ENCODE data around the gene ADARB2. TPM values are rescaled to one million over a fixed set of nuclear protein-coding genes. Genes with fewer than 3 reads are reported as not detected.

Gene ADARB2
- total and polyA plus RNA-seq, 8 donors, result 0.41 to 0.92 (median 0.76) TPM

- peaks cover 0 to 14% of the 10 kb centered on the region in 2 donors for H3K27me3 ChIP-seq
These were observed 75.4 kb downstream of the ADARB2 start for GRCh38 chr10:1661859-1662437.

GRCh38 chr10:1661416-1661815 lies 75.9 kb downstream of the ADARB2 start:
- ATAC-seq, result no peak
- Histone ChIP-seq H3K4me3 (no peak overlapping the region), H3K36me3 (no peaks in the 10 kb centered on the region), H3K27ac (no peak overlapping the region), H3K9me3 (no peaks in the 10 kb centered on the region), H3K27me3 (peaks cover 0 to 14% of the 10 kb centered on the region in 2 donors), H3K4me1 (no peaks in the 10 kb centered on the region)
- TF ChIP-seq CTCF (IDR thresholded peaks at IDR 0.05), result no peak
- DNase-seq, result no peak
- intact Hi-C loops (cut with DNase I), result no loop called here

More at GRCh38 chr10:1661859-1662437, 75.4 kb downstream of the ADARB2 start:
- no peak for DNase-seq
- no peak for ATAC-seq
- H3K36me3 ChIP-seq, result no peaks in the 10 kb centered on the region
- H3K4me3 ChIP-seq, result no peak overlapping the region
- no peak for TF ChIP-seq CTCF (IDR thresholded peaks at IDR 0.05)
- no peak overlapping the region for H3K27ac ChIP-seq
- intact Hi-C loops (cut with DNase I), result no loop called here
- H3K9me3 ChIP-seq, result no peaks in the 10 kb centered on the region
- H3K4me1 ChIP-seq, result no peaks in the 10 kb centered on the region

- no peak for ATAC-seq
- Histone ChIP-seq H3K36me3 (no peaks in the 10 kb centered on the region), H3K4me1 (no peaks in the 10 kb centered on the region)
These were observed 76.5 kb downstream of the ADARB2 start for GRCh38 chr10:1660815-1661214.

GRCh38 chr10:1660386-1660785 lies 76.9 kb downstream of the ADARB2 start:
- H3K9me3 ChIP-seq, result no peaks in the 10 kb centered on the region
- peaks cover 0 to 14% of the 10 kb centered on the region in 2 donors for H3K27me3 ChIP-seq
- TF ChIP-seq CTCF (IDR thresholded peaks at IDR 0.05), result no peak
- no peak for ATAC-seq
- no peaks in the 10 kb centered on the region for H3K4me1 ChIP-seq
- intact Hi-C loops (cut with DNase I), result no loop called here
- no peak overlapping the region for H3K4me3 ChIP-seq
- no peaks in the 10 kb centered on the region for H3K36me3 ChIP-seq
- DNase-seq, result no peak
- no peak overlapping the region for H3K27ac ChIP-seq

More at GRCh38 chr10:1660815-1661214, 76.5 kb downstream of the ADARB2 start:
- intact Hi-C loops (cut with DNase I), result no loop called here
- no peak for DNase-seq
- Histone ChIP-seq H3K4me3 (no peak overlapping the region), H3K27me3 (peaks cover 0 to 14% of the 10 kb centered on the region in 2 donors), H3K9me3 (no peaks in the 10 kb centered on the region), H3K27ac (no peak overlapping the region)
- no peak for TF ChIP-seq CTCF (IDR thresholded peaks at IDR 0.05)

- H3K27ac ChIP-seq, result no peak overlapping the region
- H3K4me1 ChIP-seq, result no peaks in the 10 kb centered on the region
- DNase-seq (no peak), ATAC-seq (no peak)
- H3K36me3 ChIP-seq, result no peaks in the 10 kb centered on the region
- intact Hi-C loops (cut with DNase I), result no loop called here
- peaks cover 0 to 14% of the 10 kb centered on the region in 2 donors for H3K27me3 ChIP-seq
- H3K9me3 ChIP-seq, result no peaks in the 10 kb centered on the region
- TF ChIP-seq CTCF (IDR thresholded peaks at IDR 0.05), result no peak
- H3K4me3 ChIP-seq, result no peak overlapping the region
These were observed 78.0 kb downstream of the ADARB2 start for GRCh38 chr10:1659221-1659791.
